Fibroblast of mammary gland (primary cell): ENCODE data around the gene MAP3K5.

Source experiments
- DNase-seq: peaks from one replicate; pipeline ENCODE4 v3.0.0-alpha.2; 2010; ENCODE audit warnings: low read depth
- H3K4me3 ChIP-seq: 2 replicates; pipeline ENCODE4 v1.5.1; 2011; ENCODE audit warnings: low read depth, mild to moderate bottlenecking, low read length, moderate library complexity; ENCODE audit not compliant: control insufficient read depth
- TF ChIP-seq, protein P1 (sequence below): conservative IDR thresholded peaks from 2 replicates; pipeline ENCODE4 v1.5.1; 2011; ENCODE audit warnings: low read depth, low read length, inconsistent platforms; ENCODE audit not compliant: control insufficient read depth, insufficient read depth

The MAP3K5 gene

DNA sequence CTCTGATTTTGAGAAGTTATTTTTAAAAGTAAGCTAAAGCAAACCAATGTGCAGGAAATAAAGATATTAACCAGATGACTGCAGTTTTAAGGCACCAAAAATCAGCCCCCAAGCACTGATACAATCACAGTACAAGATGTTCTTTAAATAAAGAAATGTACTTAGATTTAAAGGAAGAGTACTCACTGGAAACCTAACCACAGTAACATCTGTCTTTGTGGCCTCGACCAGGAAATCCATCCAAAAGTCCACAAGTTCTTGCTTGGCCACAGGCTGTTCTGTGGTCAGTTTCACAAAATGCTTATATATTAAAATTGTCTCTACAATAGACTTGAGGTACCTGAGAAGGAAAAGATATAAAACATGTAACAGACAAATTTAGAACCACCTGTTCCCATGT, 136.2 kb downstream of the MAP3K5 start:
- TF ChIP-seq, protein P1, sequence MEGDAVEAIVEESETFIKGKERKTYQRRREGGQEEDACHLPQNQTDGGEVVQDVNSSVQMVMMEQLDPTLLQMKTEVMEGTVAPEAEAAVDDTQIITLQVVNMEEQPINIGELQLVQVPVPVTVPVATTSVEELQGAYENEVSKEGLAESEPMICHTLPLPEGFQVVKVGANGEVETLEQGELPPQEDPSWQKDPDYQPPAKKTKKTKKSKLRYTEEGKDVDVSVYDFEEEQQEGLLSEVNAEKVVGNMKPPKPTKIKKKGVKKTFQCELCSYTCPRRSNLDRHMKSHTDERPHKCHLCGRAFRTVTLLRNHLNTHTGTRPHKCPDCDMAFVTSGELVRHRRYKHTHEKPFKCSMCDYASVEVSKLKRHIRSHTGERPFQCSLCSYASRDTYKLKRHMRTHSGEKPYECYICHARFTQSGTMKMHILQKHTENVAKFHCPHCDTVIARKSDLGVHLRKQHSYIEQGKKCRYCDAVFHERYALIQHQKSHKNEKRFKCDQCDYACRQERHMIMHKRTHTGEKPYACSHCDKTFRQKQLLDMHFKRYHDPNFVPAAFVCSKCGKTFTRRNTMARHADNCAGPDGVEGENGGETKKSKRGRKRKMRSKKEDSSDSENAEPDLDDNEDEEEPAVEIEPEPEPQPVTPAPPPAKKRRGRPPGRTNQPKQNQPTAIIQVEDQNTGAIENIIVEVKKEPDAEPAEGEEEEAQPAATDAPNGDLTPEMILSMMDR, result no peak
- DNase-seq, result peak; percentile 43

GRCh38 chr6:136655239-136656014, 136.8 kb downstream of the MAP3K5 start:
- no peak for DNase-seq
- H3K4me3 ChIP-seq, result no peak overlapping the region
- TF ChIP-seq, protein P1, result no peak

More for the DNA sequence above, 136.2 kb downstream of the MAP3K5 start:
- no peak overlapping the region for H3K4me3 ChIP-seq

- no peak for DNase-seq
- TF ChIP-seq, protein P1, result peak; percentile 21
- no peak overlapping the region for H3K4me3 ChIP-seq
Observed at GRCh38 chr6:136654086-136654485, 138.2 kb downstream of the MAP3K5 start.

DNA sequence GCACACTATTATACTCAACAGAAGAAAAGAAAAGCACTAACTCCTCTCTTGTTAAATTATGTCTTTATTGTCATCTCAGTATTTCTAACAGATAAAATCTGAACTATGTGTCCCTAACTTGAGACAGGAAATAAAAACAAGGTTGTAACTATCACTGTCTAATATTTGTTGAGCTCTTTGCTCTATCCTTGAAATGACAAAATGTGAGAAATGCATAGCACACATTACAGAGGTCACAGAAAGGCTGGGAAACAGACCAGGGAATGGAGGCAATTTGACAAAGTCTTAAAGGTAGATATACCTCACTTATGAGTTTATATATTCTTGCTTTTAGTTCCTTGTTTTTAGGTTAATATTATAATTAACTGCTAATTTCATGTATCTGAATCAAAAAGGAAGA, 139.6 kb downstream of the MAP3K5 start:
- TF ChIP-seq, protein P1, result no peak
- DNase-seq, result no peak
- H3K4me3 ChIP-seq, result no peak overlapping the region

DNA sequence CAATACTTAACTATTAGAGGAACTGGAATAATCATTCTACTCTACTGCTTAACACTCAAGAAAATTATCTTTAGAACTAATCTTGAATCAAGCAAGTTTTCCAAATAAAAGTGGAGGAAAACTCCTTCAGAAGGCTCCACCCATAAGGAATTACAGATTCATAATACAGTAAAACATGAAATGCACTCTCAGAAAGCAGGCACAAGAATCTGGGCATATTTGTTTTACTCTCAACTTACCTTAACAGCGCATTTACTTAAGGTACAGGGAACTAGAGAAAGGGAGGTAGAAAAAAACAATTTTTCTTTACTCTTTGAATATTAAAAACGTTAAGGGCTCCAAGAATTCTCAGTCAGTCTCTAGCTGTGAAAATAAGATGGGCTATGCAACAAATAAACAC, 140.3 kb downstream of the MAP3K5 start:
- H3K4me3 ChIP-seq, result no peak overlapping the region
- no peak for DNase-seq
- TF ChIP-seq, protein P1, result no peak

DNA sequence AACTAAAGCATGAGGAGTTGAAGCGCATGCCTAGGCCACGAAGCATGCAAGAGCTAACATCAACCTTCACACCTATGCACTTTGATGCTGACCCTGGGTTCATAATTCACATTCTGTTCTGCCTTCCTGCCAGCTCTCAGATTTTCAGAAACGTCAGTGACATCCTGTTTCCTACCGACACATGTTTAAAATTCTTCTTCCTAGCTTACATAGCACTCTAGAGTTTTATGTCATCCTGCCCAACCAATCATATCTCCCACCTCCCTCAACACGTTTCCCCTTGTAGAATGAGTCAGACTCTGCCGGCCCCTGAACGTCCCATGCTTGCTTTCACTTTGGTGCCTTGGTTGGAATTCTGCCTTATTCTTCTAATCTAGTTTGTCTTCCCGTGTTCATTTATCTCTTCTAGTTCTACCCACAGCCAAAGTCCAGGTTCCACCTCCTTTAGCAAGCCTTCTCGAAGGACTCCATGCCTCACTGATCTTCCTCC, 144.9 kb downstream of the MAP3K5 start:
- DNase-seq, result peak; percentile 93
- TF ChIP-seq, protein P1, result no peak
- peak overlapping the region; percentile 18 for H3K4me3 ChIP-seq

- DNase-seq, result peak; percentile 43
Observed at GRCh38 chr6:136646377-136646776, 145.9 kb downstream of the MAP3K5 start.

More at GRCh38 chr6:136646377-136646776, 145.9 kb downstream of the MAP3K5 start:
- H3K4me3 ChIP-seq, result no peak overlapping the region
- TF ChIP-seq, protein P1, result no peak
